ENCODE results near the gene TMED6. TPM values are rescaled to one million over a fixed set of nuclear protein-coding genes. Genes with fewer than 3 reads are reported as not detected.

Gene TMED6
- total and polyA plus RNA-seq, 2 donors (not counting 3 experiments of a cell fraction or from before 2014, with no cell fraction given), result 1.2 TPM; not detected in 1

GRCh38 chr16:69373019-69373418, 21.4 kb upstream of the TMED6 start:
- ChIA-PET CTCF (interaction anchor here (0.9 to 1.4 kb wide), 2 partner anchors 9 to 23 kb away, joined by 3 to 4 read pairs; no protein-coding TSS in a partner anchor), POLR2A (no interaction called here)
- Histone ChIP-seq H3K9me3 (replicated peaks; ENCODE audit: control insufficient read depth, insufficient read depth, low read length) (no peaks in the 10 kb centered on the region), H3K27ac (ENCODE audit: insufficient read depth, low read depth, low read length) (no peak overlapping the region), H3K27me3 (ENCODE audit: control insufficient read depth in 2 of 2, insufficient read depth in 2 of 2, low read length in 2 of 2) (no peaks in the 10 kb centered on the region), H3K9ac (replicated peaks; ENCODE audit: extremely low read depth, insufficient read depth, low read length) (no peak overlapping the region), H2AFZ (ENCODE audit: low read depth, low read length) (no peak overlapping the region), H3K9me1 (replicated peaks; ENCODE audit: control insufficient read depth, extremely low read depth, insufficient read depth, low read length) (no peaks in the 10 kb centered on the region), H3K79me2 (ENCODE audit: control insufficient read depth, insufficient read depth, low read length) (no peaks in the 10 kb centered on the region), H3K4me2 (ENCODE audit: insufficient read depth, low read length) (no peak overlapping the region), H3K4me1 (ENCODE audit: control insufficient read depth, extremely low read depth, insufficient read depth, low read length) (peaks cover 8% of the 10 kb centered on the region), H3K36me3 (ENCODE audit: control insufficient read depth in 2 of 2, extremely low read depth in 1 of 2, insufficient read depth in 2 of 2, low read length in 2 of 2) (peaks cover 2 to 9% of the 10 kb centered on the region in 2 experiments), H3K4me3 (replicated peaks in 1 of 3; ENCODE audit: insufficient read depth in 1 of 3, low read depth in 1 of 3, low read length in 3 of 3) (no peak overlapping the region), H4K20me1 (replicated peaks; ENCODE audit: control insufficient read depth, extremely low read depth, insufficient read depth, low read length) (no peaks in the 10 kb centered on the region)
- intact Hi-C loops (cut with micrococcal nuclease), result no loop called here
- no peak for TF ChIP-seq JUN (IDR thresholded peaks at IDR 0.05; ENCODE audit: borderline replicate concordance, insufficient read depth, insufficient read length, low read depth)
- TF ChIP-seq, protein P1, sequence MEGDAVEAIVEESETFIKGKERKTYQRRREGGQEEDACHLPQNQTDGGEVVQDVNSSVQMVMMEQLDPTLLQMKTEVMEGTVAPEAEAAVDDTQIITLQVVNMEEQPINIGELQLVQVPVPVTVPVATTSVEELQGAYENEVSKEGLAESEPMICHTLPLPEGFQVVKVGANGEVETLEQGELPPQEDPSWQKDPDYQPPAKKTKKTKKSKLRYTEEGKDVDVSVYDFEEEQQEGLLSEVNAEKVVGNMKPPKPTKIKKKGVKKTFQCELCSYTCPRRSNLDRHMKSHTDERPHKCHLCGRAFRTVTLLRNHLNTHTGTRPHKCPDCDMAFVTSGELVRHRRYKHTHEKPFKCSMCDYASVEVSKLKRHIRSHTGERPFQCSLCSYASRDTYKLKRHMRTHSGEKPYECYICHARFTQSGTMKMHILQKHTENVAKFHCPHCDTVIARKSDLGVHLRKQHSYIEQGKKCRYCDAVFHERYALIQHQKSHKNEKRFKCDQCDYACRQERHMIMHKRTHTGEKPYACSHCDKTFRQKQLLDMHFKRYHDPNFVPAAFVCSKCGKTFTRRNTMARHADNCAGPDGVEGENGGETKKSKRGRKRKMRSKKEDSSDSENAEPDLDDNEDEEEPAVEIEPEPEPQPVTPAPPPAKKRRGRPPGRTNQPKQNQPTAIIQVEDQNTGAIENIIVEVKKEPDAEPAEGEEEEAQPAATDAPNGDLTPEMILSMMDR (IDR thresholded peaks at IDR 0.05; ENCODE audit: extremely low read depth in 1 of 2, insufficient read depth in 1 of 2, low read depth in 1 of 2, low read length in 2 of 2), result no peak
- no peak for TF ChIP-seq POLR2A (IDR thresholded peaks at IDR 0.05; ENCODE audit: low read depth, low read length)
- TF ChIP-seq POLR2AphosphoS5 (IDR thresholded peaks at IDR 0.05; ENCODE audit: insufficient read depth, low read depth, low read length), result no peak
- TF ChIP-seq GATA2 (IDR thresholded peaks at IDR 0.05; ENCODE audit: insufficient read depth, insufficient read length, low read depth, low read length), result no peak
- TF ChIP-seq, protein P2, sequence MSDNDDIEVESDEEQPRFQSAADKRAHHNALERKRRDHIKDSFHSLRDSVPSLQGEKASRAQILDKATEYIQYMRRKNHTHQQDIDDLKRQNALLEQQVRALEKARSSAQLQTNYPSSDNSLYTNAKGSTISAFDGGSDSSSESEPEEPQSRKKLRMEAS (IDR thresholded peaks at IDR 0.05; ENCODE audit: insufficient read depth, insufficient read length), result no peak
- no peak for TF ChIP-seq FOS (IDR thresholded peaks at IDR 0.05; ENCODE audit: borderline replicate concordance, insufficient read depth, low read length)
- TF ChIP-seq EZH2 (IDR thresholded peaks at IDR 0.05; ENCODE audit: borderline replicate concordance, low read depth, low read length, severe bottlenecking), result no peak
- no peak for TF ChIP-seq MYC (IDR thresholded peaks at IDR 0.05; ENCODE audit: low read depth, low read length)
- no TSS peak for BruUV-seq (replicated peaks)
- DNase-seq (ENCODE audit: low read depth, low spot score) (no peak), FAIRE-seq (no peak)
- dilution Hi-C loops (cut with MboI; ENCODE audit: extremely low pct_ligation_motif_present, low sequenced_read_pairs), result no loop called here

Data from endothelial cell of umbilical vein (primary cell).